Measurements from ENCODE around the gene PTPRD. TPM values are rescaled to one million over a fixed set of nuclear protein-coding genes. Genes with fewer than 3 reads are reported as not detected.
A peak's percentile ranks its signal among the peaks of the same experiment; 100 is the strongest.

Gene PTPRD
- total and polyA plus RNA-seq, 2 of the 4 experiments (the other 2 are of a cell fraction), result 0.07 to 0.18 TPM

GRCh38 chr9:8555762-8556500, 2056.9 kb downstream of the PTPRD start:
- Histone ChIP-seq H3K9me1 (ENCODE audit: insufficient read depth, low read length) (no peaks in the 10 kb centered on the region), H3K4ac (ENCODE audit: low read depth, low read length) (no peak overlapping the region), H2AFZ (replicated peaks; ENCODE audit: low read length, poor library complexity) (no peak overlapping the region), H3K4me3 (ENCODE audit: insufficient read depth, low read depth, low read length) (no peak overlapping the region), H2BK20ac (ENCODE audit: low read depth, low read length) (no peak overlapping the region), H3K36me3 (ENCODE audit: control insufficient read depth, insufficient read depth, low read length) (no peaks in the 10 kb centered on the region), H4K5ac (ENCODE audit: low read depth, low read length) (no peak overlapping the region), H3K4me2 (ENCODE audit: low read depth, low read length) (no peak overlapping the region), H2BK120ac (ENCODE audit: low read depth, low read length) (no peak overlapping the region), H3K9ac (ENCODE audit: low read depth, low read length) (no peak overlapping the region), H3K4me1 (ENCODE audit: control insufficient read depth, insufficient read depth, low read length) (no peaks in the 10 kb centered on the region), H3K18ac (ENCODE audit: low read depth, low read length) (no peak overlapping the region), H3K14ac (replicated peaks; ENCODE audit: low read depth, low read length) (no peak overlapping the region), H3K56ac (ENCODE audit: extremely low read depth, insufficient read depth, low read length) (no peak overlapping the region), H3K27ac (ENCODE audit: insufficient read depth, low read length) (no peak overlapping the region), H3K79me1 (ENCODE audit: low read depth in 1 of 2, low read length in 2 of 2) (no peaks in the 10 kb centered on the region), H2BK5ac (ENCODE audit: low read depth, low read length, poor library complexity, severe bottlenecking) (no peak overlapping the region), H2AK5ac (ENCODE audit: low read depth, low read length) (no peak overlapping the region), H4K91ac (ENCODE audit: insufficient read depth, low read depth, low read length) (no peak overlapping the region), H3K9me3 (ENCODE audit: control insufficient read depth, insufficient read depth, low read length) (peaks cover 5% of the 10 kb centered on the region; the same call in 1 of the 2 replicates), H4K8ac (ENCODE audit: low read depth in 2 of 2, low read length in 2 of 2) (no peak overlapping the region), H3K27me3 (ENCODE audit: control insufficient read depth, insufficient read depth, low read length) (no peaks in the 10 kb centered on the region), H2AK9ac (replicated peaks; ENCODE audit: low read depth, low read length, poor library complexity) (no peak overlapping the region), H2BK15ac (ENCODE audit: low read depth, low read length) (no peak overlapping the region), H3K23ac (ENCODE audit: low read depth, low read length) (no peak overlapping the region), H4K20me1 (ENCODE audit: insufficient read depth, low read length) (no peaks in the 10 kb centered on the region)
- WGBS, 2 experiments (ENCODE audit: extremely low coverage in 2 of 2, insufficient read length in 1 of 2), result 38% methylated on average over 1 of the region's 4 CpGs; no CpG with 5 or more reads in 1 of the 2 experiments
- intact Hi-C loops (cut with micrococcal nuclease) (no loop called here), in situ Hi-C loops (cut with MboI; ENCODE audit: low sequenced_read_pairs) (no loop called here), dilution Hi-C loops (cut with HindIII; ENCODE audit: low sequenced_read_pairs, unreplicated experiment) (no loop called here)
- CTCF ChIA-PET, result no interaction called here
- ATAC-seq (ENCODE audit: low read depth), result peak; percentile 44; the same call in 1 of the 2 replicates
- no peak for TF ChIP-seq MXI1 (IDR thresholded peaks at IDR 0.05; ENCODE audit: borderline replicate concordance, low read depth, low read length)
- TF ChIP-seq MAFK (IDR thresholded peaks at IDR 0.05; ENCODE audit: low read depth, low read length), result no peak
- TF ChIP-seq RAD21 (IDR thresholded peaks at IDR 0.05; ENCODE audit: low read length), result no peak
- no peak for TF ChIP-seq CHD1 (IDR thresholded peaks at IDR 0.05; ENCODE audit: low read depth, low read length)
- TF ChIP-seq, protein P1, sequence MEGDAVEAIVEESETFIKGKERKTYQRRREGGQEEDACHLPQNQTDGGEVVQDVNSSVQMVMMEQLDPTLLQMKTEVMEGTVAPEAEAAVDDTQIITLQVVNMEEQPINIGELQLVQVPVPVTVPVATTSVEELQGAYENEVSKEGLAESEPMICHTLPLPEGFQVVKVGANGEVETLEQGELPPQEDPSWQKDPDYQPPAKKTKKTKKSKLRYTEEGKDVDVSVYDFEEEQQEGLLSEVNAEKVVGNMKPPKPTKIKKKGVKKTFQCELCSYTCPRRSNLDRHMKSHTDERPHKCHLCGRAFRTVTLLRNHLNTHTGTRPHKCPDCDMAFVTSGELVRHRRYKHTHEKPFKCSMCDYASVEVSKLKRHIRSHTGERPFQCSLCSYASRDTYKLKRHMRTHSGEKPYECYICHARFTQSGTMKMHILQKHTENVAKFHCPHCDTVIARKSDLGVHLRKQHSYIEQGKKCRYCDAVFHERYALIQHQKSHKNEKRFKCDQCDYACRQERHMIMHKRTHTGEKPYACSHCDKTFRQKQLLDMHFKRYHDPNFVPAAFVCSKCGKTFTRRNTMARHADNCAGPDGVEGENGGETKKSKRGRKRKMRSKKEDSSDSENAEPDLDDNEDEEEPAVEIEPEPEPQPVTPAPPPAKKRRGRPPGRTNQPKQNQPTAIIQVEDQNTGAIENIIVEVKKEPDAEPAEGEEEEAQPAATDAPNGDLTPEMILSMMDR (conservative IDR thresholded peaks at IDR 0.05; ENCODE audit: low read depth, low read length), result no peak
- no peak for TF ChIP-seq FOS (IDR thresholded peaks at IDR 0.05; ENCODE audit: low read depth, low read length)
- TF ChIP-seq MAZ (IDR thresholded peaks at IDR 0.05; ENCODE audit: borderline replicate concordance, low read depth, low read length), result no peak
- TF ChIP-seq NFE2L2 (IDR thresholded peaks at IDR 0.05; ENCODE audit: low read depth, low read length), result no peak
- no peak for TF ChIP-seq CEBPB (IDR thresholded peaks at IDR 0.05; ENCODE audit: low read depth, low read length)
- TF ChIP-seq, protein P2, sequence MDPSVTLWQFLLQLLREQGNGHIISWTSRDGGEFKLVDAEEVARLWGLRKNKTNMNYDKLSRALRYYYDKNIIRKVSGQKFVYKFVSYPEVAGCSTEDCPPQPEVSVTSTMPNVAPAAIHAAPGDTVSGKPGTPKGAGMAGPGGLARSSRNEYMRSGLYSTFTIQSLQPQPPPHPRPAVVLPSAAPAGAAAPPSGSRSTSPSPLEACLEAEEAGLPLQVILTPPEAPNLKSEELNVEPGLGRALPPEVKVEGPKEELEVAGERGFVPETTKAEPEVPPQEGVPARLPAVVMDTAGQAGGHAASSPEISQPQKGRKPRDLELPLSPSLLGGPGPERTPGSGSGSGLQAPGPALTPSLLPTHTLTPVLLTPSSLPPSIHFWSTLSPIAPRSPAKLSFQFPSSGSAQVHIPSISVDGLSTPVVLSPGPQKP (IDR thresholded peaks at IDR 0.05; ENCODE audit: borderline replicate concordance, low read depth, low read length), result no peak
- TF ChIP-seq POLR2A (IDR thresholded peaks at IDR 0.05; ENCODE audit: low read depth, low read length), result no peak
- no peak for TF ChIP-seq USF2 (IDR thresholded peaks at IDR 0.05; ENCODE audit: low read depth, low read length)
- no peak for TF ChIP-seq BHLHE40 (IDR thresholded peaks at IDR 0.05; ENCODE audit: low read depth, low read length)
- no peak for DNase-seq
- POLR2A ChIA-PET (ENCODE audit: unreplicated experiment), result no interaction called here
- BruUV-seq (replicated peaks), result no TSS peak
